NB4 (cell line): ENCODE measurements around the gene CAPG.

Experiments
- MYC ChIP-seq: IDR thresholded peaks from 2 replicates; pipeline ENCODE4 v1.6.1; 2011; ENCODE audit warnings: low read depth, low read length
- TF ChIP-seq, protein P1 (sequence below): IDR thresholded peaks from one replicate; pipeline ENCODE4 v1.5.1; 2012; ENCODE audit warnings: low read depth, low read length
- TF ChIP-seq, protein P2 (sequence below): IDR thresholded peaks from 2 replicates; pipeline ENCODE4 v1.6.1; 2011; ENCODE audit warnings: low read depth, low read length

- TF ChIP-seq MYC, result no peak
- TF ChIP-seq, protein P1, sequence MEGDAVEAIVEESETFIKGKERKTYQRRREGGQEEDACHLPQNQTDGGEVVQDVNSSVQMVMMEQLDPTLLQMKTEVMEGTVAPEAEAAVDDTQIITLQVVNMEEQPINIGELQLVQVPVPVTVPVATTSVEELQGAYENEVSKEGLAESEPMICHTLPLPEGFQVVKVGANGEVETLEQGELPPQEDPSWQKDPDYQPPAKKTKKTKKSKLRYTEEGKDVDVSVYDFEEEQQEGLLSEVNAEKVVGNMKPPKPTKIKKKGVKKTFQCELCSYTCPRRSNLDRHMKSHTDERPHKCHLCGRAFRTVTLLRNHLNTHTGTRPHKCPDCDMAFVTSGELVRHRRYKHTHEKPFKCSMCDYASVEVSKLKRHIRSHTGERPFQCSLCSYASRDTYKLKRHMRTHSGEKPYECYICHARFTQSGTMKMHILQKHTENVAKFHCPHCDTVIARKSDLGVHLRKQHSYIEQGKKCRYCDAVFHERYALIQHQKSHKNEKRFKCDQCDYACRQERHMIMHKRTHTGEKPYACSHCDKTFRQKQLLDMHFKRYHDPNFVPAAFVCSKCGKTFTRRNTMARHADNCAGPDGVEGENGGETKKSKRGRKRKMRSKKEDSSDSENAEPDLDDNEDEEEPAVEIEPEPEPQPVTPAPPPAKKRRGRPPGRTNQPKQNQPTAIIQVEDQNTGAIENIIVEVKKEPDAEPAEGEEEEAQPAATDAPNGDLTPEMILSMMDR, result no peak
- TF ChIP-seq, protein P2, sequence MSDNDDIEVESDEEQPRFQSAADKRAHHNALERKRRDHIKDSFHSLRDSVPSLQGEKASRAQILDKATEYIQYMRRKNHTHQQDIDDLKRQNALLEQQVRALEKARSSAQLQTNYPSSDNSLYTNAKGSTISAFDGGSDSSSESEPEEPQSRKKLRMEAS, result no peak
Observed at GRCh38 chr2:85401464-85401805, 8.7 kb downstream of the CAPG start.
